ENCODE measurements around the gene FAM228A. TPM values are rescaled to one million over a fixed set of nuclear protein-coding genes. Genes with fewer than 3 reads are reported as not detected.
"Not testable (repeated sequence)": the region's sequence is repeated elsewhere in the genome, so short reads cannot be mapped to it uniquely, and the experiment has no call there.

Gene FAM228A
- under 1 TPM; 0.14 to 0.60 TPM for total RNA-seq

DNA sequence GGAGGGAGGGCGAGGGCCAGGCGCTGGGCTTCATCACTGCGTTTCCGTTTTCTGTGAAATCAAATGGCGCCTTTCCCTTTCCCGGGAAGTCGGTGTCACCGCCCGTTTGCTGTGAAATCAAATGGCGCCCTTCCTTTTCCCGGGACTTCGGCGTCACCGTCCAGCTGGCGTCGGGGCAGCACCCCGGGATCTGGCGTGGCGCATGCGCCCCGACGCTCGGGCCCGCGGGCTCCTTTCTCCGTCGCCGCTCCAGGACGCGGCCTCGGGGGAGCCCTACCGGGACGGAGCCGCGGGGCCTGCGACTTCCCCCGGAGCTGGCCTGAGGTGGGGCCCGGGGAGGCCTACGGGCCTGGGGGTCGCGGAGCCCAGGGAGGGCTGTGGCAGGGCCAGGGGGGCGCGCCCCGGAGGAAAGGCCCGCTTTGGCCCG, at the start of gene FAM228A:
TSS of gene FAM228A (plus strand) at position 203 of the 427 bp plus-strand sequence. CDS start 428 bp downstream, outside the sequence.
- no peak for ATAC-seq (replicated peaks in 1 of 2)

GRCh38 chr2:24125956-24126355, 48.9 kb upstream of the FAM228A start:
- no peaks in the 10 kb centered on the region for H3K27me3 Mint-ChIP-seq (ENCODE audit: low read depth)
- no peak for DNase-seq
- no peaks in the 10 kb centered on the region for H3K36me3 Mint-ChIP-seq (ENCODE audit: insufficient read depth in 2 of 2)
- H3K9me3 Mint-ChIP-seq: no peaks in the 10 kb centered on the region
- H3K4me3 Mint-ChIP-seq: peak overlapping the region in 1 of 2 donors; percentile 7
- H3K4me1 Mint-ChIP-seq (ENCODE audit: low read depth): peaks cover 13% of the 10 kb centered on the region
- H3K27ac Mint-ChIP-seq: no peak overlapping the region
- no peak for ATAC-seq (replicated peaks in 1 of 2)

More for the DNA sequence above, at the start of gene FAM228A:
- Mint-ChIP-seq H3K27me3 (ENCODE audit: low read depth) (no peaks in the 10 kb centered on the region), H3K36me3 (ENCODE audit: insufficient read depth in 2 of 2) (peaks cover 0 to 1% of the 10 kb centered on the region in 2 donors), H3K4me3 (no peak within 1 kb of the TSS), H3K4me1 (ENCODE audit: low read depth) (no peaks in the 10 kb centered on the region), H3K9me3 (no peaks in the 10 kb centered on the region), H3K27ac (no peak within 1 kb of the TSS)
- no peak for DNase-seq

GRCh38 chr2:24132543-24132942, 42.3 kb upstream of the FAM228A start:
- Mint-ChIP-seq H3K9me3 (peaks cover 0 to 3% of the 10 kb centered on the region in 2 donors), H3K36me3 (ENCODE audit: insufficient read depth in 2 of 2) (peaks cover 8 to 14% of the 10 kb centered on the region in 2 donors), H3K4me1 (ENCODE audit: low read depth) (no peaks in the 10 kb centered on the region), H3K4me3 (no peak overlapping the region), H3K27me3 (ENCODE audit: low read depth) (no peaks in the 10 kb centered on the region), H3K27ac (no peak overlapping the region)
- DNase-seq (no peak), ATAC-seq (replicated peaks in 1 of 2) (no peak)

GRCh38 chr2:24140305-24140704, 34.5 kb upstream of the FAM228A start:
- not testable (repeated sequence) for H3K27ac Mint-ChIP-seq; H3K27me3 Mint-ChIP-seq (ENCODE audit: low read depth); H3K4me1 Mint-ChIP-seq (ENCODE audit: low read depth); H3K4me3 Mint-ChIP-seq; H3K9me3 Mint-ChIP-seq; ATAC-seq (replicated peaks in 1 of 2); H3K36me3 Mint-ChIP-seq (ENCODE audit: insufficient read depth in 2 of 2); DNase-seq

DNA sequence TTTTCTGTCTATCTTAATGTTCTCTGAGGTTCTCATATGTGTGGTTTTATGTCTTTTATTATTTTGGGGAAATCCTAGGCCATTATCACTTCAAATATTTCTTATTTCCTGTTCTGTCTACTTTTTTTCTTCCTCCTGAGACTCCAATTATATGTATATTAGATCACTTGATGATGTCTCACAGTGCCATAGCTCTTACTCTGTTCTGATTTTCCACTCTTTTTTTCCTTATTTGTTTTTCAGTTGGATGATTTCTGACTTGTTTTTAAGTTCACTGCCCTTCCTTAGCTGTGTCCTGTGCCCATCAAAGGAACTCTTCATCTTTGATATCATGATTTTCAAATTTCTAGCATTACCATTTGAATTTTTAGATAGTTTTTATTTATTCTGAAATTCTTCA, 27.5 kb upstream of the FAM228A start:
- Mint-ChIP-seq H3K4me3 (no peak overlapping the region), H3K36me3 (ENCODE audit: insufficient read depth in 2 of 2) (peaks cover 11 to 12% of the 10 kb centered on the region in 2 donors), H3K4me1 (ENCODE audit: low read depth) (no peaks in the 10 kb centered on the region), H3K27me3 (ENCODE audit: low read depth) (no peaks in the 10 kb centered on the region), H3K9me3 (peaks cover 11 to 15% of the 10 kb centered on the region in 2 donors), H3K27ac (no peak overlapping the region)
- no peak for DNase-seq
- no peak for ATAC-seq (replicated peaks in 1 of 2)

- Mint-ChIP-seq H3K27me3 (ENCODE audit: low read depth) (no peaks in the 10 kb centered on the region), H3K4me1 (ENCODE audit: low read depth) (no peaks in the 10 kb centered on the region), H3K4me3 (no peak overlapping the region), H3K36me3 (ENCODE audit: insufficient read depth in 2 of 2) (peaks cover 4 to 9% of the 10 kb centered on the region in 2 donors), H3K9me3 (peaks cover 8 to 10% of the 10 kb centered on the region in 2 donors), H3K27ac (no peak overlapping the region)
- DNase-seq (no peak), ATAC-seq (replicated peaks in 1 of 2) (no peak)
Observed at GRCh38 chr2:24152413-24153197, 22.2 kb upstream of the FAM228A start.

GRCh38 chr2:24153478-24153877, 21.4 kb upstream of the FAM228A start:
- Mint-ChIP-seq H3K36me3 (ENCODE audit: insufficient read depth in 2 of 2) (peaks cover 0 to 5% of the 10 kb centered on the region in 2 donors), H3K27me3 (ENCODE audit: low read depth) (no peaks in the 10 kb centered on the region), H3K9me3 (peaks cover 6% of the 10 kb centered on the region in 2 donors), H3K27ac (no peak overlapping the region), H3K4me1 (ENCODE audit: low read depth) (no peaks in the 10 kb centered on the region), H3K4me3 (no peak overlapping the region)
- ATAC-seq (replicated peaks in 1 of 2) (no peak), DNase-seq (no peak)

- no peaks in the 10 kb centered on the region for H3K27me3 Mint-ChIP-seq (ENCODE audit: low read depth)
- H3K4me1 Mint-ChIP-seq (ENCODE audit: low read depth): no peaks in the 10 kb centered on the region
- H3K4me3 Mint-ChIP-seq: no peak overlapping the region
- no peak for ATAC-seq (replicated peaks in 1 of 2)
- peaks cover 0 to 2% of the 10 kb centered on the region in 2 donors for H3K9me3 Mint-ChIP-seq
- H3K27ac Mint-ChIP-seq: no peak overlapping the region
- no peaks in the 10 kb centered on the region for H3K36me3 Mint-ChIP-seq (ENCODE audit: insufficient read depth in 2 of 2)
- no peak for DNase-seq
Observed at GRCh38 chr2:24158131-24158530, 16.7 kb upstream of the FAM228A start.

GRCh38 chr2:24159708-24160107, 15.1 kb upstream of the FAM228A start:
- Mint-ChIP-seq H3K4me1 (ENCODE audit: low read depth) (no peaks in the 10 kb centered on the region), H3K9me3 (peaks cover 0 to 2% of the 10 kb centered on the region in 2 donors), H3K27ac (peak overlapping the region; percentile 66), H3K36me3 (ENCODE audit: insufficient read depth in 2 of 2) (no peaks in the 10 kb centered on the region), H3K4me3 (no peak overlapping the region), H3K27me3 (ENCODE audit: low read depth) (no peaks in the 10 kb centered on the region)
- ATAC-seq (replicated peaks in 1 of 2) (no peak), DNase-seq (no peak)

DNA sequence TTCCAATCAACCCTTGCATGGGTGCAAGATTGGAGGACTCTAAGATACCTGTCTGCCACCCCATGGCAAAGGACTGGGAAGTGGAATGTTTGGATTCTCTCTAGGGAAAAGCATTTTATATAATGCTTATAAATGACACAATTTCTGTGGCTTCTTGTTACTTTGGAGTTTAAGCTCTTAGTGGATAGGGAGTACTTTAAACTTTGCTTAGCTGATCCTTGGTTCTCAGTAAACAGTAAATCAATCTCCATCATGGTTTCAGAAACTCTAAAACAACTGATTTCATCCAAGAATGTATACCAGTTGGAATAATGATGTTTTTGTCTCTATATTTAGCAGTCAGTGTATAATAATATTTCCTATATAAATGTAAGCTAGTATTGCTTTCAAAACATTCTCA, 14.1 kb upstream of the FAM228A start:
- DNase-seq (no peak), ATAC-seq (replicated peaks in 1 of 2) (no peak)
- Mint-ChIP-seq H3K36me3 (ENCODE audit: insufficient read depth in 2 of 2) (no peaks in the 10 kb centered on the region), H3K27me3 (ENCODE audit: low read depth) (no peaks in the 10 kb centered on the region), H3K27ac (no peak overlapping the region), H3K4me3 (no peak overlapping the region), H3K4me1 (ENCODE audit: low read depth) (no peaks in the 10 kb centered on the region), H3K9me3 (peaks cover 0 to 2% of the 10 kb centered on the region in 2 donors)

- Mint-ChIP-seq H3K4me3 (no peak overlapping the region), H3K4me1 (ENCODE audit: low read depth) (no peaks in the 10 kb centered on the region), H3K9me3 (peaks cover 0 to 2% of the 10 kb centered on the region in 2 donors), H3K27me3 (ENCODE audit: low read depth) (no peaks in the 10 kb centered on the region), H3K36me3 (ENCODE audit: insufficient read depth in 2 of 2) (no peaks in the 10 kb centered on the region), H3K27ac (no peak overlapping the region)
- ATAC-seq (replicated peaks in 1 of 2) (no peak), DNase-seq (no peak)
Observed at GRCh38 chr2:24162494-24162893, 12.4 kb upstream of the FAM228A start.

GRCh38 chr2:24163186-24163585, 11.7 kb upstream of the FAM228A start:
- DNase-seq (no peak), ATAC-seq (replicated peaks in 1 of 2) (no peak)
- no peaks in the 10 kb centered on the region for H3K27me3 Mint-ChIP-seq (ENCODE audit: low read depth)
- peaks cover 0 to 2% of the 10 kb centered on the region in 2 donors for H3K9me3 Mint-ChIP-seq
- H3K27ac Mint-ChIP-seq: no peak overlapping the region
- H3K36me3 Mint-ChIP-seq (ENCODE audit: insufficient read depth in 2 of 2): no peaks in the 10 kb centered on the region
- no peaks in the 10 kb centered on the region for H3K4me1 Mint-ChIP-seq (ENCODE audit: low read depth)
- no peak overlapping the region for H3K4me3 Mint-ChIP-seq

GRCh38 chr2:24163601-24164000, 11.3 kb upstream of the FAM228A start:
- no peak for ATAC-seq (replicated peaks in 1 of 2)
- Mint-ChIP-seq H3K27me3 (ENCODE audit: low read depth) (no peaks in the 10 kb centered on the region), H3K36me3 (ENCODE audit: insufficient read depth in 2 of 2) (no peaks in the 10 kb centered on the region), H3K9me3 (peaks cover 0 to 2% of the 10 kb centered on the region in 2 donors), H3K4me1 (ENCODE audit: low read depth) (no peaks in the 10 kb centered on the region), H3K4me3 (no peak overlapping the region), H3K27ac (no peak overlapping the region)
- no peak for DNase-seq
